Body of pancreas (tissue), 4 donors: ENCODE measurements around the gene MKNK2.

Source experiments
- POLR2A ChIP-seq, 3 donors: fragments of 450-650 bp; IDR thresholded peaks; one replicate each; pipeline ENCODE4 v1.6.1; 2016; ENCODE audit warnings: antibody characterized with exemption in 3 of 3, mild to moderate bottlenecking in 2 of 3
- TF ChIP-seq, protein P1 (sequence below), 7 experiments: fragments of 450-650 bp in 4 of 7; fragments of 200-600 bp in 3 of 7; sonication (generic) in 3 of 7; IDR thresholded peaks; one replicate each; pipeline ENCODE4 v1.5.1; 2016 to 2019; ENCODE audit warnings: antibody characterized with exemption in 7 of 7

DNA sequence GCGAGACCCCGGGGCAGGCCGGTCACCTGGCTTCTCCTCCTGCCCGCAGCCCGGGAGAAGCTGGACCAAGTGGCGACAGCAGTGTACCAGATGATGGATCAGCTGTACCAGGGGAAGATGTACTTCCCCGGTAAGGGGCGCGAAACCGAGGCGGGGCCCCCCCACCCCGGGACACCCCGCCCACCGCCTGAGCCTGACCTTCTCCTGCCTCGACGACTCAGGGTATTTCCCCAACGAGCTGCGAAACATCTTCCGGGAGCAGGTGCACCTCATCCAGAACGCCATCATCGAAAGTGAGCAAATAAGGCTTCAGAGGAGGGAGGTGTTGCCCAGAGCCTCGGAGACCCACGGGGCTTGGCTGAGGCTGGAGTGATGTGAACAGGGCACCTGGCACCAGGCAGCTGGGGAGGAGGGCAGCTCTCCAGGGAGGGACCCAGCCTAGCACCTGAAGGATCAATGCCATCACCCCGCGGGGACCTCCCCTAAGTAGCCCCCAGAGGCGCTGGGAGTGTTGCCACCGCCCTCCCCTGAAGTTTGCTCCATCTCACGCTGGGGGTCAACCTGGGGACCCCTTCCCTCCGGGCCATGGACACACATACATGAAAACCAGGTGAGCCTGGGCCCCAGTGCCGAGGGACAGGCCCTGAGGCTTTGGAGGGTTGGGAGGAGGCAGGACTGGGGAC lies 46.3 kb upstream of the MKNK2 start:
- TF ChIP-seq, protein P1, sequence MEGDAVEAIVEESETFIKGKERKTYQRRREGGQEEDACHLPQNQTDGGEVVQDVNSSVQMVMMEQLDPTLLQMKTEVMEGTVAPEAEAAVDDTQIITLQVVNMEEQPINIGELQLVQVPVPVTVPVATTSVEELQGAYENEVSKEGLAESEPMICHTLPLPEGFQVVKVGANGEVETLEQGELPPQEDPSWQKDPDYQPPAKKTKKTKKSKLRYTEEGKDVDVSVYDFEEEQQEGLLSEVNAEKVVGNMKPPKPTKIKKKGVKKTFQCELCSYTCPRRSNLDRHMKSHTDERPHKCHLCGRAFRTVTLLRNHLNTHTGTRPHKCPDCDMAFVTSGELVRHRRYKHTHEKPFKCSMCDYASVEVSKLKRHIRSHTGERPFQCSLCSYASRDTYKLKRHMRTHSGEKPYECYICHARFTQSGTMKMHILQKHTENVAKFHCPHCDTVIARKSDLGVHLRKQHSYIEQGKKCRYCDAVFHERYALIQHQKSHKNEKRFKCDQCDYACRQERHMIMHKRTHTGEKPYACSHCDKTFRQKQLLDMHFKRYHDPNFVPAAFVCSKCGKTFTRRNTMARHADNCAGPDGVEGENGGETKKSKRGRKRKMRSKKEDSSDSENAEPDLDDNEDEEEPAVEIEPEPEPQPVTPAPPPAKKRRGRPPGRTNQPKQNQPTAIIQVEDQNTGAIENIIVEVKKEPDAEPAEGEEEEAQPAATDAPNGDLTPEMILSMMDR (IDR thresholded peaks at IDR 0.05), result no peak
- TF ChIP-seq POLR2A (IDR thresholded peaks at IDR 0.05), result peak in 1 of 3 donors; percentile 5
